Measurements from ENCODE around the gene DISC1.

DNA sequence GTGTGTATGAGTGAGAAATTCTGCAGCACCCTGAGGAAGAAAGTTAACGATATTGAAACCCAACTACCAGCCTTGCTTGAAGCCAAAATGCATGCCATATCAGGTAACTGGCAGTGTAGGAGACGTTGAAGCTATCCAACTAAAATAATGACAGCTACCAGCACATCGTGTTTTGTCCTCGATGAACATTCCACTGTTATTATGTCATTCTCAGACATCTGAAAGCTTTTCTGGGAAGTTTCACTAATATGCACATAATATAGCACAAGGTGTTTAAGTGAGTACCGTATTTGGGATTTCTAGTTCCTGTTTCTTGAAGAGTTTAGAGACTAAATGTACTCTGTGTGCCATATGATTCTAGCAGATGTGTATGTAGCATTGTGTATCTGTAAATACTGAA, 173.5 kb downstream of the DISC1 start:
- TF ChIP-seq FOXA1 (IDR thresholded peaks at IDR 0.05), result no peak
- TF ChIP-seq ELF4 (IDR thresholded peaks at IDR 0.05), result no peak
- TF ChIP-seq FOXM1 (IDR thresholded peaks at IDR 0.05; ENCODE audit: borderline replicate concordance), result no peak
